Esophagus muscularis mucosa (tissue), 4 donors: ENCODE results near the gene SAT2.

Experiments
- EP300 ChIP-seq: sonication (generic); formaldehyde crosslinking; IDR thresholded peaks from one replicate; pipeline ENCODE4 v1.6.1; 2017; ENCODE audit warnings: antibody characterized with exemption
- POLR2A ChIP-seq: fragments of 450-650 bp; IDR thresholded peaks from one replicate; pipeline ENCODE4 v1.6.1; 2017; ENCODE audit warnings: antibody characterized with exemption, moderate library complexity, mild to moderate bottlenecking, low read depth
- POLR2AphosphoS5 ChIP-seq, 2 donors: sonication (generic); formaldehyde crosslinking; IDR thresholded peaks; one replicate each; pipeline ENCODE4 v1.6.1; 2017; ENCODE audit warnings: antibody characterized with exemption in 2 of 2
- TF ChIP-seq, protein P1 (sequence below), 3 experiments: fragments of 200-600 bp in 2 of 3; fragments of 450-650 bp in 1 of 3; sonication (generic) in 2 of 3; IDR thresholded peaks; one replicate each; pipeline ENCODE4 v1.5.1; 2017 to 2019; ENCODE audit warnings: antibody characterized with exemption in 3 of 3, mild to moderate bottlenecking in 2 of 3, moderate library complexity in 1 of 3

DNA sequence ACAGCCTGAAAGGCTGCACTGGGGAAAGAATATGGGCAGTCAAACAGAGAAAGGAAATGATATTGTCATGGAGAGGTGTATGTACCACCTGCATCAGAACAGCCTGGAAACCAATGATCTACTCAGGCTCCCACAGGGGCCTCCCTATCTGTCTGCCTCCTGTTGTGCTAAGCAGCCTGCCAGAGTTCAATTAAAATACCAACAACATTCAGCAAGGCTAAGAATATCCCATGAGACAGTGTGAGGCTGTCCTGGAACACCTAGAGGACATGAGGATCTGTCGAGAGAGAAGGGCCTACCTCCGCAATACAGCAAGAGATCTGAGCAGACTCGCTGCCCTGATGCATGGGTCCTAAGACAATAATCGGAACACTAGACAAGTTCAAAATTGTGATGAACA is 21.3 kb downstream of the SAT2 start:
- TF ChIP-seq, protein P1, sequence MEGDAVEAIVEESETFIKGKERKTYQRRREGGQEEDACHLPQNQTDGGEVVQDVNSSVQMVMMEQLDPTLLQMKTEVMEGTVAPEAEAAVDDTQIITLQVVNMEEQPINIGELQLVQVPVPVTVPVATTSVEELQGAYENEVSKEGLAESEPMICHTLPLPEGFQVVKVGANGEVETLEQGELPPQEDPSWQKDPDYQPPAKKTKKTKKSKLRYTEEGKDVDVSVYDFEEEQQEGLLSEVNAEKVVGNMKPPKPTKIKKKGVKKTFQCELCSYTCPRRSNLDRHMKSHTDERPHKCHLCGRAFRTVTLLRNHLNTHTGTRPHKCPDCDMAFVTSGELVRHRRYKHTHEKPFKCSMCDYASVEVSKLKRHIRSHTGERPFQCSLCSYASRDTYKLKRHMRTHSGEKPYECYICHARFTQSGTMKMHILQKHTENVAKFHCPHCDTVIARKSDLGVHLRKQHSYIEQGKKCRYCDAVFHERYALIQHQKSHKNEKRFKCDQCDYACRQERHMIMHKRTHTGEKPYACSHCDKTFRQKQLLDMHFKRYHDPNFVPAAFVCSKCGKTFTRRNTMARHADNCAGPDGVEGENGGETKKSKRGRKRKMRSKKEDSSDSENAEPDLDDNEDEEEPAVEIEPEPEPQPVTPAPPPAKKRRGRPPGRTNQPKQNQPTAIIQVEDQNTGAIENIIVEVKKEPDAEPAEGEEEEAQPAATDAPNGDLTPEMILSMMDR (IDR thresholded peaks at IDR 0.05): no peak
- TF ChIP-seq POLR2A (no peak), EP300 (no peak), POLR2AphosphoS5 (IDR thresholded peaks at IDR 0.05) (no peak)
